Glutamatergic neuron (in vitro differentiated cells): ENCODE results near the gene HLA-F. TPM values are rescaled to one million over a fixed set of nuclear protein-coding genes. Genes with fewer than 3 reads are reported as not detected.

Source experiments
- DNase-seq: peaks from one replicate; pipeline ENCODE4 v3.0.0; 2022
- H3K27ac Mint-ChIP-seq: one replicate; pipeline ENCODE4 v1.8.0; 2020; ENCODE audit warnings: mild to moderate bottlenecking, mixed read lengths, inconsistent platforms; ENCODE audit not compliant: unreplicated experiment
- H3K27me3 Mint-ChIP-seq: one replicate; pipeline ENCODE4 v1.8.0; 2020; ENCODE audit warnings: mild to moderate bottlenecking, moderate library complexity, mixed read lengths, inconsistent platforms; ENCODE audit not compliant: unreplicated experiment
- H3K36me3 Mint-ChIP-seq: one replicate; pipeline ENCODE4 v1.8.0; 2020; ENCODE audit warnings: mild to moderate bottlenecking, mixed read lengths, inconsistent platforms; ENCODE audit not compliant: unreplicated experiment
- H3K4me1 Mint-ChIP-seq: one replicate; pipeline ENCODE4 v1.8.0; 2020; ENCODE audit warnings: mild to moderate bottlenecking, low read depth, mixed read lengths, inconsistent platforms; ENCODE audit not compliant: unreplicated experiment
- H3K4me3 Mint-ChIP-seq: one replicate; pipeline ENCODE4 v1.8.0; 2020; ENCODE audit warnings: mild to moderate bottlenecking, mixed read lengths, inconsistent platforms; ENCODE audit not compliant: unreplicated experiment
- H3K9me3 Mint-ChIP-seq: one replicate; pipeline ENCODE4 v1.8.0; 2020; ENCODE audit warnings: mild to moderate bottlenecking, moderate library complexity, mixed read lengths, inconsistent platforms; ENCODE audit not compliant: unreplicated experiment
- CTCF ChIP-seq: fragments of 200-600 bp; sonication (generic); IDR thresholded peaks from one replicate; pipeline ENCODE4 v1.5.0; 2021; ENCODE audit not compliant: partially characterized antibody, unreplicated experiment
- total RNA-seq: library from RNA; stranded (reverse); fragmentation: NEBNext Ultra II Directional; extraction: Animal tissue kit (Norgen Biotek cat#: 25700); gene quantifications from one replicate; pipeline ENCODE4 v1.2.1, GENCODE V29; 2021; ENCODE audit not compliant: unreplicated experiment

HLA-F gene
- total RNA-seq, 1 donor from 2014 or later = 1.9 TPM

- no peak overlapping the region for H3K4me3 Mint-ChIP-seq
- peaks cover 8% of the 10 kb centered on the region for H3K36me3 Mint-ChIP-seq
- peak; percentile 71 for DNase-seq
- peak; percentile 61 for TF ChIP-seq CTCF
- H3K9me3 Mint-ChIP-seq = no peaks in the 10 kb centered on the region
- H3K27me3 Mint-ChIP-seq = no peaks in the 10 kb centered on the region
- no peaks in the 10 kb centered on the region for H3K4me1 Mint-ChIP-seq
- no peak overlapping the region for H3K27ac Mint-ChIP-seq
Measured at GRCh38 chr6:29737707-29738630, 14.7 kb downstream of the HLA-F start.

GRCh38 chr6:29739136-29739881, 16.1 kb downstream of the HLA-F start:
- Mint-ChIP-seq H3K36me3 (peaks cover 8% of the 10 kb centered on the region), H3K4me3 (no peak overlapping the region), H3K4me1 (no peaks in the 10 kb centered on the region), H3K27me3 (no peaks in the 10 kb centered on the region), H3K9me3 (no peaks in the 10 kb centered on the region), H3K27ac (no peak overlapping the region)
- TF ChIP-seq CTCF = no peak
- no peak for DNase-seq

- no peaks in the 10 kb centered on the region for H3K27me3 Mint-ChIP-seq
- no peak for DNase-seq
- no peak for TF ChIP-seq CTCF
- H3K36me3 Mint-ChIP-seq = peaks cover 8% of the 10 kb centered on the region
- H3K4me3 Mint-ChIP-seq = no peak overlapping the region
- H3K27ac Mint-ChIP-seq = no peak overlapping the region
- no peaks in the 10 kb centered on the region for H3K9me3 Mint-ChIP-seq
- H3K4me1 Mint-ChIP-seq = no peaks in the 10 kb centered on the region
Measured at GRCh38 chr6:29739882-29740261, 16.6 kb downstream of the HLA-F start.

GRCh38 chr6:29741592-29741991, 18.4 kb downstream of the HLA-F start:
- Mint-ChIP-seq H3K4me3 (no peak overlapping the region), H3K27me3 (peaks cover 6% of the 10 kb centered on the region), H3K36me3 (no peaks in the 10 kb centered on the region), H3K27ac (no peak overlapping the region), H3K9me3 (peaks cover 2% of the 10 kb centered on the region), H3K4me1 (no peaks in the 10 kb centered on the region)
- no peak for DNase-seq
- TF ChIP-seq CTCF = no peak

GRCh38 chr6:29742127-29742526, 18.9 kb downstream of the HLA-F start:
- Mint-ChIP-seq H3K9me3 (peaks cover 2% of the 10 kb centered on the region), H3K36me3 (no peaks in the 10 kb centered on the region), H3K4me1 (no peaks in the 10 kb centered on the region), H3K27ac (no peak overlapping the region), H3K27me3 (peaks cover 8% of the 10 kb centered on the region), H3K4me3 (no peak overlapping the region)
- DNase-seq = no peak
- no peak for TF ChIP-seq CTCF
